Lower lobe of right lung (tissue), 2 donors: ENCODE results near the gene RNF224. TPM values are rescaled to one million over a fixed set of nuclear protein-coding genes. Genes with fewer than 3 reads are reported as not detected.

ENCODE experiments used
- ATAC-seq, 2 donors: fragments of 200-7000 bp; cut with Tn5 transposase; one replicate each; pipeline ENCODE4 v1.9.1; 2020 to 2022; ENCODE audit warnings: mild to moderate bottlenecking in 2 of 2, moderate library complexity in 2 of 2
- DNase-seq: peaks from one replicate; pipeline ENCODE4 v3.0.0-alpha.2; 2020
- H3K27ac ChIP-seq: fragments of 200-600 bp; one replicate; pipeline ENCODE4 v1.8.0; 2022
- H3K27me3 ChIP-seq: fragments of 200-600 bp; one replicate; pipeline ENCODE4 v1.8.0; 2022; ENCODE audit warnings: low read depth
- H3K36me3 ChIP-seq: fragments of 200-600 bp; one replicate; pipeline ENCODE4 v1.8.0; 2022; ENCODE audit warnings: mild to moderate bottlenecking
- H3K4me1 ChIP-seq: fragments of 200-600 bp; one replicate; pipeline ENCODE4 v1.8.0; 2022
- H3K4me3 ChIP-seq: fragments of 200-600 bp; one replicate; pipeline ENCODE4 v1.8.0; 2022; ENCODE audit warnings: mild to moderate bottlenecking
- H3K9me3 ChIP-seq: fragments of 200-600 bp; one replicate; pipeline ENCODE4 v1.8.0; 2022
- CTCF ChIP-seq: fragments of 200-600 bp; IDR thresholded peaks from one replicate; pipeline ENCODE4 v1.8.0; 2022; ENCODE audit warnings: antibody characterized with exemption, mild to moderate bottlenecking
- intact Hi-C: fragments of 100-400 bp; cut with DNase I; formaldehyde crosslinking; loops from one replicate; pipeline ENCODE4 v1.11.0; 2022
- total RNA-seq: library from RNA; stranded (reverse); fragmentation: NEBNext Ultra II Directional; extraction: Animal tissue kit (Norgen Biotek cat#: 25700); gene quantifications from one replicate; pipeline ENCODE4 v1.2.1, GENCODE V29; 2021
- donor health status: DM: no; HTN: yes; CAD: no; lungs with severe emphysema.

Gene RNF224
- total RNA-seq, 1 donor from 2014 or later, result 0.21 TPM

GRCh38 chr9:137270929-137271695 is 43.8 kb downstream of the RNF224 start:
- Histone ChIP-seq H3K36me3 (peaks cover 56% of the 10 kb centered on the region), H3K4me3 (no peak overlapping the region), H3K9me3 (no peaks in the 10 kb centered on the region), H3K27me3 (no peaks in the 10 kb centered on the region), H3K4me1 (peaks cover 52% of the 10 kb centered on the region), H3K27ac (no peak overlapping the region)
- intact Hi-C loops, result no loop called here
- TF ChIP-seq CTCF, result no peak
- ATAC-seq (no peak), DNase-seq (no peak)

- ATAC-seq (no peak), DNase-seq (no peak)
- no peaks in the 10 kb centered on the region for H3K9me3 ChIP-seq
- no peak overlapping the region for H3K4me3 ChIP-seq
- peaks cover 57% of the 10 kb centered on the region for H3K4me1 ChIP-seq
- intact Hi-C loops, result no loop called here
- H3K27me3 ChIP-seq, result no peaks in the 10 kb centered on the region
- H3K36me3 ChIP-seq, result peaks cover 50% of the 10 kb centered on the region
- no peak for TF ChIP-seq CTCF
- H3K27ac ChIP-seq, result no peak overlapping the region
Measured at GRCh38 chr9:137271696-137272076, 44.4 kb downstream of the RNF224 start.

- TF ChIP-seq CTCF, result no peak
- Histone ChIP-seq H3K4me3 (no peak overlapping the region), H3K27ac (no peak overlapping the region), H3K27me3 (no peaks in the 10 kb centered on the region), H3K4me1 (peaks cover 64% of the 10 kb centered on the region), H3K36me3 (peaks cover 42% of the 10 kb centered on the region), H3K9me3 (no peaks in the 10 kb centered on the region)
- no peak for DNase-seq
- ATAC-seq, result no peak
- intact Hi-C loops, result no loop called here
Measured at GRCh38 chr9:137272241-137273094, 45.2 kb downstream of the RNF224 start.

- no peaks in the 10 kb centered on the region for H3K9me3 ChIP-seq
- H3K27me3 ChIP-seq, result no peaks in the 10 kb centered on the region
- H3K4me1 ChIP-seq, result peaks cover 58% of the 10 kb centered on the region
- no peak overlapping the region for H3K27ac ChIP-seq
- intact Hi-C loops, result no loop called here
- no peak for TF ChIP-seq CTCF
- DNase-seq (no peak), ATAC-seq (no peak)
- H3K4me3 ChIP-seq, result no peak overlapping the region
- H3K36me3 ChIP-seq, result peaks cover 37% of the 10 kb centered on the region
Measured at GRCh38 chr9:137273095-137273490, 45.8 kb downstream of the RNF224 start.

GRCh38 chr9:137273611-137274320 is 46.5 kb downstream of the RNF224 start:
- intact Hi-C loops, result no loop called here
- peak overlapping the region; percentile 72 for H3K27ac ChIP-seq

More at GRCh38 chr9:137273611-137274320, 46.5 kb downstream of the RNF224 start:
- Histone ChIP-seq H3K36me3 (peaks cover 38% of the 10 kb centered on the region), H3K4me1 (peaks cover 51% of the 10 kb centered on the region), H3K27me3 (no peaks in the 10 kb centered on the region), H3K4me3 (no peak overlapping the region), H3K9me3 (no peaks in the 10 kb centered on the region)
- DNase-seq (peak; percentile 55), ATAC-seq (no peak)
- TF ChIP-seq CTCF, result no peak
